Sigmoid colon (tissue), 7 donors: ENCODE measurements around the gene CDH15. TPM values are rescaled to one million over a fixed set of nuclear protein-coding genes. Genes with fewer than 3 reads are reported as not detected.

Experiments used
- DNase-seq: peaks from one replicate; pipeline ENCODE4 v3.0.0-alpha.2; 2019
- H3K27ac ChIP-seq, 4 donors: fragments of 200-600 bp; sonication (generic); one replicate each; pipeline ENCODE4 v1.5.1; 2016 to 2019; ENCODE audit warnings: mild to moderate bottlenecking in 1 of 4
- H3K27me3 ChIP-seq, 3 donors: fragments of 200-600 bp; sonication (generic); one replicate each; pipeline ENCODE4 v1.5.1; 2019; ENCODE audit warnings: mild to moderate bottlenecking in 1 of 3
- H3K36me3 ChIP-seq, 4 donors: fragments of 200-600 bp; sonication (generic); one replicate each; pipeline ENCODE4 v1.5.1; 2016 to 2019
- H3K4me1 ChIP-seq, 4 donors: fragments of 200-600 bp; sonication (generic); one replicate each; pipeline ENCODE4 v1.5.1; 2017 to 2019
- H3K4me3 ChIP-seq, 4 donors: fragments of 200-600 bp; sonication (generic); one replicate each; pipeline ENCODE4 v1.5.1; 2017 to 2019; ENCODE audit warnings: mild to moderate bottlenecking in 2 of 4, moderate library complexity in 1 of 4
- H3K9me3 ChIP-seq, 4 donors: fragments of 200-600 bp in 3 of 4; sonication (generic) in 3 of 4; one replicate each; pipeline versions ENCODE4 v1.5.1 to v1.6.1; 2013 to 2019
- CTCF ChIP-seq, 4 experiments: fragments of 450-650 bp in 3 of 4; fragments of 200-600 bp in 1 of 4; IDR thresholded peaks; one replicate each; pipeline ENCODE4 v1.5.1; 2016 to 2019; ENCODE audit warnings: antibody characterized with exemption in 4 of 4, mild to moderate bottlenecking in 3 of 4, moderate library complexity in 2 of 4
- EP300 ChIP-seq, 4 donors: sonication (generic); formaldehyde crosslinking; IDR thresholded peaks; one replicate each; pipeline ENCODE4 v1.6.1; 2017; ENCODE audit warnings: antibody characterized with exemption in 4 of 4
- POLR2A ChIP-seq, 2 donors: fragments of 450-650 bp; IDR thresholded peaks; one replicate each; pipeline ENCODE4 v1.6.1; 2016; ENCODE audit warnings: antibody characterized with exemption in 2 of 2, mild to moderate bottlenecking in 2 of 2, moderate library complexity in 2 of 2
- POLR2AphosphoS5 ChIP-seq, 4 donors: sonication (generic); formaldehyde crosslinking; IDR thresholded peaks; one replicate each; pipeline ENCODE4 v1.6.1; 2017; ENCODE audit warnings: antibody characterized with exemption in 4 of 4
- WGBS, 2 donors: extraction: QIAGEN DNeasy Blood & Tissue Kit; methylation state at CpG; one replicate each; pipeline ENCODE4 v1.1.7; 2013; 5-methylcytosine and 5-hydroxymethylcytosine counted together
- intact Hi-C: fragments of 100-400 bp; cut with DNase I; formaldehyde crosslinking; loops from one replicate; pipeline ENCODE4 v1.15.1; 2023
- polyA plus RNA-seq, 3 donors: library from polyadenylated mRNA; stranded (reverse); fragments of 200-250 nt; gene quantifications; one replicate each; pipeline ENCODE4 v1.2.3, GENCODE V29; 2013
- total RNA-seq, 4 donors: library from RNA; depleted of rRNA; stranded (reverse); fragments of >200 nt; gene quantifications; one replicate each; pipeline ENCODE4 v1.1.0, GENCODE V29; 2016
- donor health status: healthy with polysubstance abuse.
- donor health status: Bipolar disorder and iron deficiency.
- donor health status: healthy.

Gene CDH15
- total and polyA plus RNA-seq, 7 donors, result 0.01 TPM; not detected in 6

DNA sequence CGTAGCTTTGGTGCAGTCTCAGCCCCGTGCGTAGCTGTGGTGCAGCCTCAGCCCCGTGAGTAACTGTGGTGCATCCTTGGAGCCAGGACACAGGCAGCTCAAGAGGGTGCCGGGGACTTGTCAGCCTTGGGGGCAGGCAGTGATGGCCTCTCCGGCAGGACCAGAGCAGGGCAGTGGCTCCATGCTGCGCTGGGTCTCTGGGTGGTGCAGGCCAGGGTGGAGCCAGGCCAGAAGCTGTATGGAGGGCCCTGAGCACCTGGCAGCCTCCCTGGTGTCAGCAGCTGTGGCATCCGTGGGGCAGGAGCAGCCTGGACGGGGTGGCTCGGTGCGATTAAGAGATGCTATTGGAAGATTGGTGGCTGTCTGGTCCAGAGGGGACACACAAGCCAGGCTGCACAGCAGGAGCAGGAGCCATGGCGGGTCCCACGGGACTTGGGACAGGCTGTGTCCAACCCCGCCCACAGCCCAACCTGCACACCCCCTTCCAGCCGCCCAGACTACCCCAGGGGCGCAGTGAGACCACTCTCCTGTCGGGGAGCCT, 28.3 kb upstream of the CDH15 start:
- intact Hi-C loops, result no loop called here
- H3K27me3 ChIP-seq, result no peaks in the 10 kb centered on the region
- H3K9me3 ChIP-seq, result no peaks in the 10 kb centered on the region
- 96% methylated on average over 17 of the region's 17 CpGs for WGBS, 2 donors
- peaks cover 16 to 83% (median 28%) of the 10 kb centered on the region in 4 donors for H3K36me3 ChIP-seq
- DNase-seq, result no peak
- TF ChIP-seq POLR2AphosphoS5 (IDR thresholded peaks at IDR 0.05), result no peak
- TF ChIP-seq EP300 (IDR thresholded peaks at IDR 0.05), result no peak
- no peak for TF ChIP-seq CTCF (IDR thresholded peaks at IDR 0.05)
- TF ChIP-seq POLR2A (IDR thresholded peaks at IDR 0.05), result no peak
- no peaks in the 10 kb centered on the region for H3K4me1 ChIP-seq
- H3K4me3 ChIP-seq, result no peak overlapping the region
- no peak overlapping the region for H3K27ac ChIP-seq

DNA sequence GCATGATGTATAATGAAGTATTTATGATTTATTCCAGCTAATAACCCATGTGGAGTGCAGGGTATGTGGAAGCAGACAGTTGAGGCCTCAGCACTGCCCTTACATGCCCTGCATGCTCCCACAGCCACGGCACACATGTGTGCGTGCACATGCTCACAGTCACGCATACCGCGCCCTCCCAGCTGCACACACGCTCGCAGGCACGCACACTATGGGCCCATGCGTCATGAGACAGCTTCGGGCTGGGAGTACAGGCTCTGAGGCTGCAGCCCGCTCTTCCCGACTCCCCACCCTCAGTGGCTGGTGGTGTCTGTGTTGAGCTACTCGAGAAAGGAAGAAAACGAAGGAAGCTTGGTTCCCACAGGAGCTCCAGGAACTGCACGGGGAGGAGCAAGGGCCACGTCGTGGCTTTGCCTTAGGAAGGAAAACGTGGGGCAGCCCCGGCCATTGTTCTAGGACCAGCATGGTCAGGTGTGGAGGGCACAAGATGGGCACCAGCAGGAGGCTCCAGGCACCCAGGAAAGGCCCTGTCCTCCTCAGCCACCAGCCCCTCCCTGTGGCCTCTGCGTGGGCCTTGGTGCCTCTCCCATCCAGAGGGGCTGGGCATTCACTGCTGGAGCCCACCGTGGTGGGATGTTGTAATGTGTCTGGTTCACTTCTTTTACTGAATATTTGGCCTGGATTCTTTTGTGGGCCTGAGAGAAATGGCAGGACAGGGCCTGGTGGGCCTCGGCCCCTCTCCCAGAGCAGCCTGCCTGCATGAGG, 27.5 kb upstream of the CDH15 start:
- Histone ChIP-seq H3K4me3 (no peak overlapping the region), H3K27me3 (no peaks in the 10 kb centered on the region), H3K4me1 (no peaks in the 10 kb centered on the region), H3K9me3 (no peaks in the 10 kb centered on the region), H3K27ac (no peak overlapping the region), H3K36me3 (peaks cover 16 to 83% (median 28%) of the 10 kb centered on the region in 4 donors)
- no peak for TF ChIP-seq POLR2AphosphoS5 (IDR thresholded peaks at IDR 0.05)
- no peak for TF ChIP-seq POLR2A (IDR thresholded peaks at IDR 0.05)
- no peak for TF ChIP-seq CTCF (IDR thresholded peaks at IDR 0.05)
- no peak for TF ChIP-seq EP300 (IDR thresholded peaks at IDR 0.05)
- WGBS, 2 donors, result 95 to 96% methylated on average over 22 of the region's 22 CpGs
- DNase-seq, result no peak
- intact Hi-C loops, result no loop called here

DNA sequence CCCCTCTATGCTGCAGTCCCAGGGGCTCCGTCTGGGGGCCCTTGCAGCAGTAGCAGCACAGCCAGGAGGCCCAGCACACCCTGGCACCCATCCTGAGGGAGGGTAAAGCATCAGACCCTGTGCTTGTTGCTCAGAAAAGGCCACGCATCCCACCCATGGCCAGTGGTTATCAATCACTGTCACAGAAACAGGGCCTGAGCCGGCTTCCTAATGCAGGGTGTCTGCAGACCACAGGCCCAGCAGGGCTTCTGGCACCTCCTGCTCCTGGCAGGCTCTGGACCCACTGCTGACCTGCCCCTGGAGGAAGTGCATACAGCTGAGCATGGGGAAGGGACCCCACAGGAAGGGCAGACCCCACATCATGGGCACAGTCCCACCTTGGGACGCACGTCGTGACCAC, 26.9 kb upstream of the CDH15 start:
- H3K4me3 ChIP-seq, result no peak overlapping the region
- no peak overlapping the region for H3K27ac ChIP-seq
- TF ChIP-seq POLR2AphosphoS5 (IDR thresholded peaks at IDR 0.05) (no peak), CTCF (IDR thresholded peaks at IDR 0.05) (no peak), POLR2A (IDR thresholded peaks at IDR 0.05) (no peak), EP300 (IDR thresholded peaks at IDR 0.05) (no peak)
- no peaks in the 10 kb centered on the region for H3K9me3 ChIP-seq
- intact Hi-C loops, result no loop called here
- H3K36me3 ChIP-seq, result peaks cover 16 to 86% (median 31%) of the 10 kb centered on the region in 4 donors
- H3K27me3 ChIP-seq, result no peaks in the 10 kb centered on the region
- no peaks in the 10 kb centered on the region for H3K4me1 ChIP-seq
- 78 to 97% methylated on average over 6 of the region's 6 CpGs for WGBS, 2 donors
- no peak for DNase-seq

GRCh38 chr16:89145406-89146161, 26.0 kb upstream of the CDH15 start:
- H3K27me3 ChIP-seq, result no peaks in the 10 kb centered on the region
- WGBS, 2 donors, result 97% methylated on average over 25 of the region's 25 CpGs

More at GRCh38 chr16:89145406-89146161, 26.0 kb upstream of the CDH15 start:
- Histone ChIP-seq H3K27ac (no peak overlapping the region), H3K4me3 (no peak overlapping the region), H3K4me1 (no peaks in the 10 kb centered on the region), H3K36me3 (peaks cover 16 to 86% (median 39%) of the 10 kb centered on the region in 4 donors), H3K9me3 (no peaks in the 10 kb centered on the region)
- DNase-seq, result no peak
- intact Hi-C loops, result no loop called here
- no peak for TF ChIP-seq POLR2AphosphoS5 (IDR thresholded peaks at IDR 0.05)
- TF ChIP-seq EP300 (IDR thresholded peaks at IDR 0.05), result no peak
- no peak for TF ChIP-seq POLR2A (IDR thresholded peaks at IDR 0.05)
- TF ChIP-seq CTCF (IDR thresholded peaks at IDR 0.05), result no peak
